ENCODE measurements around the gene CA10.

- TF ChIP-seq POLR2A (IDR thresholded peaks at IDR 0.05; ENCODE audit: low read depth, low read length), result no peak
- TF ChIP-seq TAF1 (IDR thresholded peaks at IDR 0.05; ENCODE audit: borderline replicate concordance, low read depth, low read length), result no peak
- TF ChIP-seq POLR2AphosphoS5 (IDR thresholded peaks at IDR 0.05; ENCODE audit: low read depth, low read length), result no peak
Observed at GRCh38 chr17:52105591-52105990, 52.9 kb downstream of the CA10 start.
